ENCODE measurements around the gene SHISAL1. TPM values are rescaled to one million over a fixed set of nuclear protein-coding genes. Genes with fewer than 3 reads are reported as not detected.

The SHISAL1 gene
- total RNA-seq, 1 donor from 2014 or later, result 2.8 TPM

DNA sequence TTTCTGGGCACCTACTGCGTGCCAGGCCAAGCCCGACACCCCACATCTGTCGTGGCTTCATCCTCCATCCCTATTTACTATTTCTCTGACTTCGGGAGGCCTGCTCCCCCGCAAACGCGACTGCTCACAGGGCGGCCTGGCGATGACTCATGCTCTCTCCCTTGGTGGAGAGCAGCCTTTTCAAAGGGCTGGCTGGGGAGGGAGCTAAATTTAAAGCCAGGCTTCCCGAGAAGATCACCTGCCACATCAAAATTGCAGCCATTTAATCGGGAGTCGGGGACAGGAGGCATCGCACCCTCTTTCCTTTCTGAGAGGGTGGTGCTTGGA, 24.9 kb upstream of the SHISAL1 start:
- H3K4me3 Mint-ChIP-seq, result no peak overlapping the region
- DNase-seq (ENCODE audit: extremely low spot score, unreplicated experiment), result no peak
- TF ChIP-seq, protein P1, sequence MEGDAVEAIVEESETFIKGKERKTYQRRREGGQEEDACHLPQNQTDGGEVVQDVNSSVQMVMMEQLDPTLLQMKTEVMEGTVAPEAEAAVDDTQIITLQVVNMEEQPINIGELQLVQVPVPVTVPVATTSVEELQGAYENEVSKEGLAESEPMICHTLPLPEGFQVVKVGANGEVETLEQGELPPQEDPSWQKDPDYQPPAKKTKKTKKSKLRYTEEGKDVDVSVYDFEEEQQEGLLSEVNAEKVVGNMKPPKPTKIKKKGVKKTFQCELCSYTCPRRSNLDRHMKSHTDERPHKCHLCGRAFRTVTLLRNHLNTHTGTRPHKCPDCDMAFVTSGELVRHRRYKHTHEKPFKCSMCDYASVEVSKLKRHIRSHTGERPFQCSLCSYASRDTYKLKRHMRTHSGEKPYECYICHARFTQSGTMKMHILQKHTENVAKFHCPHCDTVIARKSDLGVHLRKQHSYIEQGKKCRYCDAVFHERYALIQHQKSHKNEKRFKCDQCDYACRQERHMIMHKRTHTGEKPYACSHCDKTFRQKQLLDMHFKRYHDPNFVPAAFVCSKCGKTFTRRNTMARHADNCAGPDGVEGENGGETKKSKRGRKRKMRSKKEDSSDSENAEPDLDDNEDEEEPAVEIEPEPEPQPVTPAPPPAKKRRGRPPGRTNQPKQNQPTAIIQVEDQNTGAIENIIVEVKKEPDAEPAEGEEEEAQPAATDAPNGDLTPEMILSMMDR (conservative IDR thresholded peaks at IDR 0.05), result no peak
- H3K27me3 Mint-ChIP-seq, result peaks cover 14% of the 10 kb centered on the region
- H3K9me3 Mint-ChIP-seq, result no peaks in the 10 kb centered on the region
- H3K27ac Mint-ChIP-seq, result peak overlapping the region; percentile 67
- H3K4me1 Mint-ChIP-seq (ENCODE audit: unreplicated experiment), result peaks cover 8% of the 10 kb centered on the region
- no peaks in the 10 kb centered on the region for H3K36me3 Mint-ChIP-seq

DNA sequence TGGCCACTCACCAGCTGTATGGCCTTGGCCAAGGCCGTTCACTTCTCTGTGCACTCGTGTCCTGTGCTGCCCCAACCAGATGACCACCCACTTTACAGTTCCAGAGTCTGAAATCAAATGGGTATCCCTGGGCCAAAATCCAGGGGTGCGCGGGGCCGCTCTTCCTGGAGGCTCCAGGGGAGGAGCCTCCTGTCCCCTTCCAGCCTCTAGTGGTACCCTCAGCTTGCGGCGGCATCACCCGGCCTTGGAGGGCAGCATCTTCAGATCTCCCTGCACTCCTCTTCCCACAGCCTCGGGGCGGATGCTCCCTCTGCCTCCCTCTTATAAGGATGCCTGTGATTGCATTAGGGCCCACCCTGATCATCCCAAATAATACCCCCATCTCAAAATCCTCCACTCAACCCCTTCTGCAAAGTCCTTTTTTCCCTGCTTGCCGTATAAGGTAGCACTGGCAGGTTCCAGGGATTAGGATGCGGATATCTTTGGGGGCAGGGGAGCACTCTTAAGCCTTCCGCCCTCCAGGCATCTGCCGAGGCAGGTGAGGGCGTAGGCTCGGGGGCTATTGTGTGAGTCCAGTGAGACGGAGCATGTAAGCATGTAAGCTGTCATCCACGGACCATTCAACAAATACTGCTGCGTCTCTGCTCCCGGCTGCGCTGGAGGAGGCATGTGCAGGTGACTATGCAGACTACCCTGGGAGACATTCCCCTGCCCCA, 24.4 kb upstream of the SHISAL1 start:
- peaks cover 20% of the 10 kb centered on the region for H3K27me3 Mint-ChIP-seq
- TF ChIP-seq, protein P1 (conservative IDR thresholded peaks at IDR 0.05), result no peak
- DNase-seq (ENCODE audit: extremely low spot score, unreplicated experiment), result no peak
- H3K27ac Mint-ChIP-seq, result peak overlapping the region; percentile 67
- no peaks in the 10 kb centered on the region for H3K36me3 Mint-ChIP-seq
- no peaks in the 10 kb centered on the region for H3K9me3 Mint-ChIP-seq
- H3K4me3 Mint-ChIP-seq, result no peak overlapping the region
- H3K4me1 Mint-ChIP-seq (ENCODE audit: unreplicated experiment), result peaks cover 10% of the 10 kb centered on the region

DNA sequence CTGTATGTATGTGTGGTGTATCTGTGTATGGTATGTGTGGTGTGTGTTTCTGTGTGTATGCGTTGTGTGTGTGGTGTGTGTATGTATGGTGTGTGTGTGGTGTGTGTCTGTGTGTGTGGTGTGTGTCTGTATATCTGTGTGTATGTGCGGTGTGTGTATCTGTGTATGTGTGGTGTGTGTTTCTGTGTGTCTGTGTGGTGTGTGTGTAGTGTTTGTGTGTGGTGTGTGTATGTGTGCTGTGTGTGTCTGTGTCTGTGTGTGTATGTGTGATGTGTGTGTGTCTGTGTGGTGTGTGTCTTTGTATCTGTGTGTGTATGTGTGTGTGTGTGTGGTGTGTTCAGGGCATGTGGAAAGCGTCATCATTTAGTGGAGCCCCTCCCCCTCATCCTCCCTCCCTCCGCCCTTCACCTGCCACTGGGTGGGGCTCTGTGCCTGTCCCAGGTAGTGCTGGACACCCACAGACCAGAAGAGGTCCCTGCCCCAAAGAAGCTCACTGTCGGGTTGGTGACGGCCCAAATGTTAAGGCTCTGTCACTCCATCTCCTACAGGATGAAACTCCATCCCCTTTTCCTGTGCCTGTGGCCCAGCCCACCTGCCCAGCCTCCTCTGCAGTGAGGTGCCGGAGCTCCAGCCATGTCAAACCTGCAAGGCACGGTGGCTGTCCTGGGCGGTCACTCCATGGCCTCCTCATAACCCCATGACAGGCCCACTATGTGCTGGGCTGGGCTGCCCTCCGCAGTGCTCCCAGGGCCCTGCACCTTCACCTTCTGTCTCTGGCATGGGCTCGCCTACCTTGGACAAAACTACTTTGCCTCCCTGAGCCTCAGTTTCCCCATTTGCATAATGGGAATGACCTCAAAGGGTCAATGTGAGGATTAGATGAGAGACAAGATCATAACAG, 23.4 kb upstream of the SHISAL1 start:
- no peaks in the 10 kb centered on the region for H3K9me3 Mint-ChIP-seq
- peaks cover 12% of the 10 kb centered on the region for H3K4me1 Mint-ChIP-seq (ENCODE audit: unreplicated experiment)
- no peak for DNase-seq (ENCODE audit: extremely low spot score, unreplicated experiment)
- TF ChIP-seq, protein P1 (conservative IDR thresholded peaks at IDR 0.05), result no peak
- H3K27ac Mint-ChIP-seq, result no peak overlapping the region
- H3K36me3 Mint-ChIP-seq, result no peaks in the 10 kb centered on the region
- H3K4me3 Mint-ChIP-seq, result no peak overlapping the region
- peaks cover 24% of the 10 kb centered on the region for H3K27me3 Mint-ChIP-seq

DNA sequence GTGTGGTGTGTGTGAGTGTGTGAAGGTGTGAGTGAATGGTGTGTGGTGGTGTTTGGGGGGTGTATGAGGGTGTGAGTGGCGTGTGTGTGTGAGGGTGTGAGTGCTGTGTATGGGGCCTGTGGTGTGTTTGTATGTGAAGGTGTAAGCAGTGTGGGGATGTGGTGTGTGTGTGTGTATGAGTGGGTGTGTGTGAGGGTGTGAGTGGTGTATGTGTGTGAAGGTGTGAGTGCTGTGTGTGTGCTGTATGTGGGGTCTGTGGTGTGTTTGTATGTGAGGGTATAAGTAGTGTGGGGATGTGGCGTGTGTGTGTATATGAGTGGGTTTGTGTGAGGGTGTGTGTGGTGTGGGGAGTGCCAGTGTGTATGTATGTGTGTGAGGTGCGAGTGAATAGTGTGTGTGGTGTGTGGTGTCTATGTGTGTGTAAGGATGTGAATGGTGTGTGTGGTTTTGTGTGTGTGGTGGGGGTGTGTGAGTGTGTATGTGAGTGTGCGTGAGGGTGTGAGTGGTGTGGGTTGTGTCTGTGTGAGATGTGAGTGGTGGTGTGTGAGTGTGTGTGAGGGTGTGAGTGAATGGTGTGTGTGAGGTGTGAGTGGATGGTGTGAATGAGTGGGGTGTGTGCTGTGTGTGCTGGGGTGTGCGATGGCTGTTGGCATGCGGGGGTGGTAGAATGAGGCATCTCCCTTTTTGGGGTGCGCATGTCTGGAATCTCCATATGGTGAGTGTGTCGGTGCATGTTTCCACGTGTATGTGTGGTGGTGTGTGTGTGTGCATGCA, 22.5 kb upstream of the SHISAL1 start:
- TF ChIP-seq, protein P1 (conservative IDR thresholded peaks at IDR 0.05), result no peak
- H3K36me3 Mint-ChIP-seq, result no peaks in the 10 kb centered on the region
- peaks cover 26% of the 10 kb centered on the region for H3K27me3 Mint-ChIP-seq
- DNase-seq (ENCODE audit: extremely low spot score, unreplicated experiment), result no peak
- no peaks in the 10 kb centered on the region for H3K9me3 Mint-ChIP-seq
- no peak overlapping the region for H3K4me3 Mint-ChIP-seq
- H3K4me1 Mint-ChIP-seq (ENCODE audit: unreplicated experiment), result peaks cover 12% of the 10 kb centered on the region
- H3K27ac Mint-ChIP-seq, result no peak overlapping the region

DNA sequence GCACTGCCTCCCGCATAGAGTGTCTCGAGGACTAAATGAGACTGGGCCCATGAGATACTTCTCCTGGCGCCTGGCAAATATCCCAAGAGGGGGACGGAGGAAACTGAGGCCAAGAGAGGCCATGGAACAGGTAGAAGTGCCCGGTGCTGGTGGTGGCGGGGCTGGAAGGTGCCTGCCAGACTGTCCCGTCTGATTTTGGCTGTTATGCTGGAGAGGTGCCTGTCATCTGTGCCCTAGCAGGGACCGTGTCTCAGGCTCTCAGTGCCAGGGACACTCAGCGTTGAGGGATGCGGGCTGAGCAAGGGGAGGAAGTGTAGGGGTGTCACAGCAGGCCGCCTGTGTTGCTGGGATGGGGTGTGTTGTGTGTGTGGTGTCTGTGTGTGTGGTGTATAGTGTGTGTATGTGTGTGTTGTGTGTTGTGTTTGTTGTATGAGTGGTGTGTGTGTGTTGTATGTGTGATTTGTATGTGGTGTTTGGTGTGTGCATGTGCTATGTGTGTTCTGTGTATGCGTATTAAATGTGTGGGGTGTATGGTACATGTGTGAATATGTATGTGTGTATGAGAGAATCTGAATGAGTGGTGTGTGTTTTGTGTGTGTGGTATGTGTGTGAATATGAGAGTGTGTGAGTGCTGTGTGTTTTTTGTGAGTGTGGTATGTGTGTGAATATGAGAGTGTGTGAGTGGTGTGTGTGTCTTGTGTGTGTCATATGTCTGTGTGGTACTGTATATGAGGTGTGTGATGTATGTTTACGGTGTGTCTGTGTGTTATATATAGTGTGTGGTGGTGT, 21.3 kb upstream of the SHISAL1 start:
- TF ChIP-seq, protein P1 (conservative IDR thresholded peaks at IDR 0.05), result no peak
- Mint-ChIP-seq H3K4me1 (ENCODE audit: unreplicated experiment) (peaks cover 20% of the 10 kb centered on the region), H3K36me3 (no peaks in the 10 kb centered on the region), H3K27ac (no peak overlapping the region), H3K27me3 (peaks cover 37% of the 10 kb centered on the region), H3K4me3 (no peak overlapping the region), H3K9me3 (no peaks in the 10 kb centered on the region)
- no peak for DNase-seq (ENCODE audit: extremely low spot score, unreplicated experiment)
